NCI-H446 (cell line): Measurements from ENCODE around the gene SETDB2.

Experiments used
- DNase-seq, 2 experiments: peaks; one replicate each; lab custom pipeline; 2025; lab: John Stamatoyannopoulos, UW

Gene SETDB2

DNA sequence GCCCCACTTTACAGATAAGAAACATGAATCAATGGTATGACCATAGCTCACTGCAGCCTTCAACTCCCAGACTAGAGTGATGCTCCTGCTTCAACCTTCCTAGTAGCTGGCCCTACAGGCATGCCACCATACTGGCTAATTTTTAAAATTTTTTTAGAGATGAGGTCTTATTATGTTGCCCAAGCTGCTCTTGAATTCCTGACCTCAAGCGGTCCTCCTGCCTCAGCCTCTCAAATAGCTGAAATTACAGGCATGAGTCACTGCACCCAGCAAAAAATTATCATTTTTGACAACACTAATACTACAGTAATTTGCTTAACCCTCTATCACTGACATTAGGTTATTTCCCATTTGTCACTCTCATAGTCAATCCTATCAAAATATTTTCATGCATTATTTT, 15.0 kb upstream of the SETDB2 start:
- DNase-seq, result no peak

DNA sequence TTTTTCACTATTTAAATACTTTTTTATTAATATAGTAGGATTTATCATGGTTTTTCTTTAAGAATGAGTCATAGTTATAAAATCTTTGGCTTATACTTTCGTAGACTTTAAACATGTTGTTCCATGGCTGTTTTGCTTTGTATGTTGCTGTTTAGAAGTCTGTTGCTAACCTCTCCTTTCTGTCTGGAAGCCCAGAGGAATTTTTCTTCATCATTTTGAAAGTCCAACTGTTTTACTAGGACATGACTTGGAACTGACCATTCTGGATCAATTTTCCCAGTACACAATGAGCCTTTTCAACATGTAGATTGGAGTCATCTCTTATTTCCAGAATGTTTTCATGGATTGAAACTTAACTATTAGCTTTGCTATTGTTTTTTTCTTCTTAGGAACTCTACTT, 8.1 kb upstream of the SETDB2 start:
- DNase-seq, result no peak

GRCh38 chr13:49436890-49437289, 7.2 kb upstream of the SETDB2 start:
- no peak for DNase-seq

GRCh38 chr13:49437705-49438104, 6.4 kb upstream of the SETDB2 start:
- DNase-seq, result no peak

GRCh38 chr13:49439609-49440008, 4.5 kb upstream of the SETDB2 start:
- no peak for DNase-seq

DNA sequence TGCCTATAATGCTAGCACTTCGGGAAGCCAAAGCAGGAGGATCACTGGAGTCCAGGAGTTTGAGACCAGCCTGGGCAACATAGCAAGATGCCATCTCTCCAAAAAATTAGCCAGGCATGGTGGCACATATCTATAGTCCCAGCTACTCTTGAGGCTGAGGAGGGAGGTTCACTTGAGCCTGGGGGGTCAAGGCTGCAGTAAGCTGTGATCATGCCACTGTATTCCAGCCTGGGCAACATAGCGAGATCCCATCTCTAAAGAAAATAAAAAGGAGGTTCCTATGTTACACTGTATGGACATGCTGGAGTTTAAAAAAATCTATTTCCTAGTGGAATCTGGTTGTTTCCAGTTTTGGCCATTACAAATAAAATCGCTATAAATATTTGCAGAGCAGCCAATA, 2.8 kb upstream of the SETDB2 start:
- no peak for DNase-seq

GRCh38 chr13:49441846-49442245, 2.2 kb upstream of the SETDB2 start:
- no peak for DNase-seq

GRCh38 chr13:49443357-49443703, 744 bp upstream of the SETDB2 start:
- DNase-seq, result peak in 1 of 2 experiments; percentile 1

DNA sequence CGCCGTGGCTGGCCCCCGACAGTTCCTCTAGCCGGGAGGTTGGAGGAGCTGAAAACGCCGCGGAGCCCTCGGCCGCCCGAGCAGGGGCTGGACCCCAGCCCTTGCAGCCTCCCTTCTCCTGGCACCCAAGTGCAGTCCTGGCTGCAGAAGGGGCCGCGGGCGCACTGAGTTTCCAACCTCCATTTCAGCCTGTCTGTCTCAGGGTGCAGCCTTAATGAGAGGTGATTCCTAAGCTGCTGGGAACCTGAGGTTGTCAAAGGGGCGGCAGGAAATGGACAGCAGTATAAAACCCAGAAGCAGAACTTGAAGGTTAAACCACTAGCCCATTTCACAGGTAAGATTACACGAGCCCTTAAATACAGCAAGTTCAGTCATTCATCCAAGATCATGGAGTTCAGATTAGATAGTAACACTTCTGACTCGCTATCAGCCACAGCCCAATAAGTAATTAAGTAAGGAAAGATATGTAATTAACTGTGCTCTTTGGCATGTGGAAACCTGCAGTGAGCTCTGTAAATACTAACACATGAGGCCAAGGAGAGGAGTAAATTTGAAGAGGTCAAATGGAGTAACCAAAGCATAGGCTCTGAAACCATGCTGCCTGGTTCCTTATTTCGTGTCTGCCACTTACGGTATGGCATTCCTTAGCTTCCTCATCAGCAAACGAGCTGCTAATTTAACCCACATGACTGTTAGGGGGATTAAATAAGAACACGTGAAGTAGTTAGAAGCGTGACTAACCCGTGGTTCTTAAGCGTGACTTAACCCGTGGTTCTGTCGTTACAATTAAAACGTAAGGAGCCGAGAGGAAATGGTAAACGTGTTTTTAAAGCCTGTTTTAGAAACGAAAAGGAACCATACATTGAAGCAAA, 686 bp downstream of the SETDB2 start:
- DNase-seq, result no peak

- no peak for DNase-seq
These were observed 2.4 kb downstream of the SETDB2 start for GRCh38 chr13:49446473-49446872.

- no peak for DNase-seq
These were observed 4.7 kb downstream of the SETDB2 start for GRCh38 chr13:49448753-49449152.

DNA sequence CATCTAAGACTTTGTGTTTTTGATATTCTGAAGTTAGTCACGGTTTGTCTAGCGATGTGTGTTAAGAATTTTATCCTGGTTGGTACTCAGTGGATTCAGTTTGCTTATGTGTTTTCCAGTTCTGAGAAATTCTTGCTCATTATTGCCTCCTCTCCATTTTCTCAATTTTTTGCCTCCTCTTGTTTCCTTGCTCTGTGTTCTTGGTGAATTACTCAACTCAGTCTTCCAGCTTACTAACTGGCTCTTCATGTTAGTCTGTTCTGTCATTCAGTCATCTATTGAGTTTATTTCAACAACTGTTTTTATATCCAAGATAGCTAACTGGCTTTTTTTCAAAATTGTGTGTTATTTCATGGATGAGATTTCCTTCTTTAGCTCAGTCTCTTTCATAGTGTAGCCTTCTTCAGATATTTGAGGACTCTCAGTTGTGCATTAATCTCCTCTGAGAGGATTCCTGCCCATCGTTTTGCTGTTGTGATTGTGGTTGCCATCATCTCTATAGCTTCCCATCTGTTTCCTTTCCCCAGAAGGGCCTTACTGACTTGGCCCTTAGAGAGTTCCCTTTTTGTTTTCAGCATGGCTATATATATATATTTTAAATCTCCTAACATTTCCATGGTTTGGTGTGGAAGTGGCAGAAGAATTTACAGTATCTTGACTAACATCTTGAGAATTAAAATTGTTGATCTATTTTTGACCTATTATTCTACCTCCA, 6.2 kb downstream of the SETDB2 start:
- no peak for DNase-seq

GRCh38 chr13:49452725-49453457, 8.8 kb downstream of the SETDB2 start:
- no peak for DNase-seq

GRCh38 chr13:49453465-49453864, 9.4 kb downstream of the SETDB2 start:
- DNase-seq, result no peak

- no peak for DNase-seq
These were observed 10.4 kb downstream of the SETDB2 start for GRCh38 chr13:49454388-49455006.

GRCh38 chr13:49455007-49455398, 10.9 kb downstream of the SETDB2 start:
- no peak for DNase-seq

DNA sequence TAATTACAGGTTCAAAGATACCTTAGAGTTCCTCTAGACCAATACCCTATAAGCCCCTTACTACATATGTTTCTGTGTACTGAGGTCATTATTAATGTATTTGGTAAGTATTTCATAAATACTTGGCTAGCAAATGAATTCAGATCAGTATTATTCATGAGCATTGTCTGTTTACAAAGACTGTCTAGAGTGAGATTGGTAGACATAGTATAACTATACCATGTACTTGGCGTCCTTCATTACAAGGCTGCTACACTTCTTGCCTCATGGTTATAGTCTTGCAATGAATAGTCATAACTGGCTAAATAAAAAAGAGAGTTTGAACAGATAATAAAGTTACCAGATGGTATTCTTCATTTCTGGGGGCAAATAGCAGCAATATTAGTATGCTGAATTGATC, 12.1 kb downstream of the SETDB2 start:
- no peak for DNase-seq

DNA sequence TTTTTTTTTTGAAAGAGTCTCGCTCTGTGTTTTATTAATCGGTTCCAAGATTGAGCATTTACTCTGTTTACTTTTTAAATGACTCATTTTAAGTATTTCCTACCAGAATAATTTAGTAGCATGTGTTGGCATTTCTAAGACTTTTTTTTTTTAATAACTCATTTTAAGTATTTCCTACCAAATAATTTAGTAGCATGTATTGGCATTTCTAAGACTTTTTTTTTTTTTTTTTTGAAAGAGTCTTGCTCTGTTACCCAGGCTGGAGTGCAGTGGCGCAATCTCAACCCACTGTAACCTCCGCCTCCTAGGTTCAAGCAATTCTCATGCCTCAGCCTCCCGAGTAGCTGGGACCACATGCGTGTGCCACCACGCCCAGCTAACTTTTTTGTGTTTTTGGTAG, 13.1 kb downstream of the SETDB2 start:
- no peak for DNase-seq

DNA sequence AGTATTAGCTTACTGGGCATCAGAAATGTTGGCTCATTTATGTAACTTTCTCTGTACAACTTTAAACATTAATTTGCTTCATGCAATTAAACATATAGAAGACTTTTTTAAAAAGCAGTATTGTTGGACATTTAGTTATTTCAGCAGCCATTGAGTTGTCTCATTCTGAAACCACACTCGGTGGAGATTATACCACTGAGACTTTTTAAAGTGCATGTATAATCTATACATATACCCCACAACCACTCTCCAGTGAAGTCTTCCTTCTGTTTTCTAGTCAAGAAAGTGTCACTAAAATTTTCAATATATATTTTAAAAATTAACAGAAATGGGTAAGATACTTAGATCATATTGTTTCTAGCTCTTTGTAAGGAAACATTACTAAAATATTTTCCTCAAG, 15.5 kb downstream of the SETDB2 start:
- no peak for DNase-seq

- DNase-seq, result no peak
These were observed 20.0 kb downstream of the SETDB2 start for GRCh38 chr13:49464085-49464484.

DNA sequence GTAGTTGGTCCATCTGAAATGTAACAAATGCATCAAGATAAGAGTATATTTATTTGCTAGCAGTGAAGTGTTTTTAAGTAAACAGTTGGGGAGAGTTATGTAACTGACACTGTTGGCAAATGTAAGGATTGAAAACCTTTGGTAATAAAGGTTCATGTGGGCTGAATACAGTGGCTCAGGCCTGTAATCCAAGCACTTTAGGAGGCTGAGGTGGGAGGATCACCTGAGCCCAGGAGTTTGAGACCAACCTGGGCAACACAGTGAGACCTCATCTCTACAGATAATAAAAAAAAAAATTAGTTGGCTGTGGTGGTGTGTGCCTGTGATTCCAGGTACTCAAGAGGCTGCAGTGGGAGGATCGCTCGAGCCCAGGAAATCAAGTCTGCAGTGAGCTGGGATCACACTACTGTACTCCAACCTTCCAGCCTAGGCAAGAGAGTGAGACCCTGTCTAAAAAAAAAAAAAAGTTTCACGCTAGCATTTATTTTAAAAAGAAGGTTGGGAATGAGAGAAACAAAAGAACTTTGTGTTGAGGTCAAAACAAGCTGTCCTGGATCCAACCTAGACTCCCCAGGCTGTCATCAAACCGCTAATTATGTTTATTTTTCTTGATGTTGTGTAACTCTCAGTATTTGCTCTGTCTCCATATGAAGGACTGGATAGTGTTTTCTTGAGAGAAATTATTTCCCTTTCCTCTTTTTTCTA, 20.7 kb downstream of the SETDB2 start:
- no peak for DNase-seq
